Mononuclear cell (primary cell): ENCODE measurements around the gene PAX2. TPM values are rescaled to one million over a fixed set of nuclear protein-coding genes. Genes with fewer than 3 reads are reported as not detected.

Source experiments
- H3K27me3 ChIP-seq: 2 replicates; pipeline ENCODE4 v1.6.0; 2011; ENCODE audit warnings: low read length, control low read depth; ENCODE audit not compliant: insufficient read depth
- H3K4me1 ChIP-seq: 2 replicates; pipeline ENCODE4 v1.5.1; 2011; ENCODE audit warnings: mild to moderate bottlenecking, low read length, control low read depth; ENCODE audit not compliant: insufficient read depth
- H3K4me3 ChIP-seq: 2 replicates; pipeline ENCODE4 v1.5.1; 2011; ENCODE audit warnings: mild to moderate bottlenecking, low read length, moderate library complexity
- H3K9me3 ChIP-seq: 2 replicates; pipeline ENCODE4 v1.5.1; 2011; ENCODE audit warnings: low read depth, mild to moderate bottlenecking, control low read depth, low read length
- total RNA-seq: library from RNA; depleted of rRNA; stranded (reverse); fragments of >200 nt; gene quantifications from one replicate; pipeline ENCODE4 v1.2.3, GENCODE V29; 2012

The PAX2 gene
- total RNA-seq, 1 donor = not detected

DNA sequence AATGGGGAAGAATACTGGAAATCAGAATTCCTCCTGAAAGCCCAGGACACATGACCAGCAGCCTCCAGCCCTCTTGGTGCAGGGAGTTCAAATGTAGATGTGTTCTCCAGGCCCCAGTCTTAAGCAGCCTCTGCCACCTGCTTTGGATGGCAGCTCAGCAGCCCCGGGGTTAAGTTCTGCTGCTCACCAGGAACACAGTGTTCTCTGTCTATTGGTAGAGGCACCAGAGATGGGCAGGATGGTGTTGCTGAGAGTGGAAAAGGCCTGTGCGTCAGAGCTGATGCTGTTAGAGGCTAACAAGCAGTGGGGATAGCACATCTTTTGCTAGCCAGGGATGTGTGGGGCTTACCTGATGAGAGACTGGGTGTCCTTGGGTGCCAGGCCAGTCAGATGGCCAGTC is 56.8 kb downstream of the PAX2 start:
- Histone ChIP-seq H3K9me3 (no peaks in the 10 kb centered on the region), H3K4me1 (no peaks in the 10 kb centered on the region), H3K4me3 (no peak overlapping the region), H3K27me3 (peaks cover 13% of the 10 kb centered on the region)

- Histone ChIP-seq H3K4me3 (no peak overlapping the region), H3K4me1 (no peaks in the 10 kb centered on the region), H3K27me3 (peaks cover 13% of the 10 kb centered on the region), H3K9me3 (no peaks in the 10 kb centered on the region)
Measured at GRCh38 chr10:100802607-100803006, 57.2 kb downstream of the PAX2 start.

GRCh38 chr10:100803492-100803891 is 58.1 kb downstream of the PAX2 start:
- H3K27me3 ChIP-seq = peaks cover 13% of the 10 kb centered on the region
- no peak overlapping the region for H3K4me3 ChIP-seq
- no peaks in the 10 kb centered on the region for H3K4me1 ChIP-seq
- H3K9me3 ChIP-seq = no peaks in the 10 kb centered on the region

DNA sequence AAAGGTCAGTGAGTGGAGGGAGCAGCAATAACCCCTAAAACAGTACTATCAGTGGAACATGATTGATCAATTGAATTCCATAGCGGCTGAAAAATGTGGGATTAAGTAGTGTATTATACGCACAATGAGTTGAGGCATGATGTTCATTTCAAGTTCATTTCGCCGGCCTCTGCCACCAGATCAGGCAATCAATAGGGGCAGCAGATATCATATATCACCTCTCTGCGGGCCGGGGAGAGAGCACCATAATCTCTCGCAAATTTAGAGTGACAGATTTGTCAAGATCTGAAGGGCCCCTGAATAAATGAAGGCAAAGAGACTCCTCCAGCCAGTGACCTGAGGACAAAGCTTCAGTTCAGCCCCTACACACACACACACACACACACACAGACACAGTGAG is 58.5 kb downstream of the PAX2 start:
- Histone ChIP-seq H3K27me3 (peaks cover 13% of the 10 kb centered on the region), H3K4me1 (no peaks in the 10 kb centered on the region), H3K4me3 (no peak overlapping the region), H3K9me3 (no peaks in the 10 kb centered on the region)

- Histone ChIP-seq H3K9me3 (no peaks in the 10 kb centered on the region), H3K4me3 (no peak overlapping the region), H3K27me3 (peaks cover 12% of the 10 kb centered on the region), H3K4me1 (no peaks in the 10 kb centered on the region)
Measured at GRCh38 chr10:100805543-100806355, 60.4 kb downstream of the PAX2 start.

DNA sequence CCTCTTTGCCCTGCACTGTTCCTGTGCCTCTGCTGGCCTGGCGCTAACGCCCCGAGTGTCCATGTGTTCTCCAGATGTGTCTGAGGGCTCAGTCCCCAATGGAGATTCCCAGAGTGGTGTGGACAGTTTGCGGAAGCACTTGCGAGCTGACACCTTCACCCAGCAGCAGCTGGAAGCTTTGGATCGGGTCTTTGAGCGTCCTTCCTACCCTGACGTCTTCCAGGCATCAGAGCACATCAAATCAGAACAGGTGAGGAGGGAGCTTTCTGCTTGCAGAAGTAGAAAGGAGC is 60.9 kb downstream of the PAX2 start:
- Histone ChIP-seq H3K4me1 (no peaks in the 10 kb centered on the region), H3K27me3 (peaks cover 9% of the 10 kb centered on the region), H3K4me3 (no peak overlapping the region), H3K9me3 (no peaks in the 10 kb centered on the region)

GRCh38 chr10:100807241-100807951 is 62.0 kb downstream of the PAX2 start:
- peaks cover 9% of the 10 kb centered on the region for H3K27me3 ChIP-seq
- H3K4me3 ChIP-seq = no peak overlapping the region
- no peaks in the 10 kb centered on the region for H3K4me1 ChIP-seq
- H3K9me3 ChIP-seq = no peaks in the 10 kb centered on the region

DNA sequence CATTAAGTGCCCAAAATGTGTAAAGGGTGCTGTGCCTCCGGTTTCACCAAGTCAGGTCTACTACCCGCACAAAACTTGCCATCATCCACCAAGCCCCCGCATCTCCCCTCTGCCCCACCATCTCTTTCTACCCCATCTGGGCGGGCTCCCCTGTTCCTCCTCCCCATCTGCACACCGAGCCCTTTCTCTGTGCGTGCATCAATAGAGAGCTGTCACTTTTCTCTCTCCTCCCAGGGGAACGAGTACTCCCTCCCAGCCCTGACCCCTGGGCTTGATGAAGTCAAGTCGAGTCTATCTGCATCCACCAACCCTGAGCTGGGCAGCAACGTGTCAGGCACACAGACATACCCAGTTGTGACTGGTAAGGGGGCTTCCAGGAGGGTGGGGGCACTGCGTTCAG is 63.5 kb downstream of the PAX2 start:
- peaks cover 6% of the 10 kb centered on the region for H3K27me3 ChIP-seq

DNA sequence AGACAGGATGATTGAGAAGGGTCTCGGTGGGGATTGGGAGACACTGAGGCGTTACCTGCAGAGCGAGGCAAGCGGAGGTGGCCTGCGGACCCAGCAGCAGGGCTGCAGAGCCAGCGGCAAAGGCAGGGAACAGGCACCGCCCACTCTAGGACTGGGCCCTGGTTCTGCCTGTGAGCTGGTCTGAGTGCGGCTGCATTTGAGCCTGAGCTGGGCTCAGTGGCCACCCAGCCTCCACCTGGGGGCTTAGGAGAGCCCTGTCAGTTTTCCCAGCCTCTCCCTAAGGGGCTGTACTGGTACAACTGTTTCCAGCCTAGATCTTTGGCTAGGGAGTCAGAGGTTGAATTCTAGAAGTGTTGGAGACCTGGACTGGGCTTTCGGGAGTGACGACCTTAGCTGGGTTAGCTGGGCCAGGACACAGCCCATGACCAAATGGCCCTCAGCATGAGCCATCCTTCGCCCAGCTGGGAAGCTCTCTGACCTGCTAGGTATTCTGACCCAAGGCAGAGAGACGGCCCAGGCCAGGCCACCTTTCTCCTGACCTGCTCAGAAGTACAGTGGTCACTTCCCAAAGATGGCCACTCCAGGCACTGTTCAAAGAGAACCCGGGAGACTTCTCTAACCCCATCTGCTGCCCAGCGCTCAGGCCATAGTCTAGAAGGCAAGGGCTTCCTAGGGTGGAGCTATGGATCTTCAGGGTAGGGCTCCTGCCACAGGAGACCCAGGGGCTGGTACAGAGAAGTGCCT is 64.9 kb downstream of the PAX2 start:
- Histone ChIP-seq H3K4me1 (no peaks in the 10 kb centered on the region), H3K4me3 (no peak overlapping the region), H3K27me3 (peaks cover 7% of the 10 kb centered on the region), H3K9me3 (no peaks in the 10 kb centered on the region)

More for the DNA sequence above, 63.5 kb downstream of the PAX2 start:
- Histone ChIP-seq H3K4me1 (no peaks in the 10 kb centered on the region), H3K9me3 (no peaks in the 10 kb centered on the region), H3K4me3 (no peak overlapping the region)

- H3K27me3 ChIP-seq = peaks cover 7% of the 10 kb centered on the region
- no peak overlapping the region for H3K4me3 ChIP-seq
- H3K9me3 ChIP-seq = no peaks in the 10 kb centered on the region
- no peaks in the 10 kb centered on the region for H3K4me1 ChIP-seq
Measured at GRCh38 chr10:100810835-100811116, 65.4 kb downstream of the PAX2 start.

- no peak overlapping the region for H3K4me3 ChIP-seq
- no peaks in the 10 kb centered on the region for H3K9me3 ChIP-seq
- H3K27me3 ChIP-seq = peaks cover 7% of the 10 kb centered on the region
- H3K4me1 ChIP-seq = no peaks in the 10 kb centered on the region
Measured at GRCh38 chr10:100811261-100811660, 65.9 kb downstream of the PAX2 start.

- H3K4me1 ChIP-seq = no peaks in the 10 kb centered on the region
- H3K4me3 ChIP-seq = no peak overlapping the region
- no peaks in the 10 kb centered on the region for H3K9me3 ChIP-seq
- peaks cover 11% of the 10 kb centered on the region for H3K27me3 ChIP-seq
Measured at GRCh38 chr10:100811752-100812750, 66.7 kb downstream of the PAX2 start.

GRCh38 chr10:100812978-100813377 is 67.6 kb downstream of the PAX2 start:
- Histone ChIP-seq H3K27me3 (peaks cover 19% of the 10 kb centered on the region), H3K9me3 (no peaks in the 10 kb centered on the region), H3K4me1 (no peaks in the 10 kb centered on the region), H3K4me3 (no peak overlapping the region)

DNA sequence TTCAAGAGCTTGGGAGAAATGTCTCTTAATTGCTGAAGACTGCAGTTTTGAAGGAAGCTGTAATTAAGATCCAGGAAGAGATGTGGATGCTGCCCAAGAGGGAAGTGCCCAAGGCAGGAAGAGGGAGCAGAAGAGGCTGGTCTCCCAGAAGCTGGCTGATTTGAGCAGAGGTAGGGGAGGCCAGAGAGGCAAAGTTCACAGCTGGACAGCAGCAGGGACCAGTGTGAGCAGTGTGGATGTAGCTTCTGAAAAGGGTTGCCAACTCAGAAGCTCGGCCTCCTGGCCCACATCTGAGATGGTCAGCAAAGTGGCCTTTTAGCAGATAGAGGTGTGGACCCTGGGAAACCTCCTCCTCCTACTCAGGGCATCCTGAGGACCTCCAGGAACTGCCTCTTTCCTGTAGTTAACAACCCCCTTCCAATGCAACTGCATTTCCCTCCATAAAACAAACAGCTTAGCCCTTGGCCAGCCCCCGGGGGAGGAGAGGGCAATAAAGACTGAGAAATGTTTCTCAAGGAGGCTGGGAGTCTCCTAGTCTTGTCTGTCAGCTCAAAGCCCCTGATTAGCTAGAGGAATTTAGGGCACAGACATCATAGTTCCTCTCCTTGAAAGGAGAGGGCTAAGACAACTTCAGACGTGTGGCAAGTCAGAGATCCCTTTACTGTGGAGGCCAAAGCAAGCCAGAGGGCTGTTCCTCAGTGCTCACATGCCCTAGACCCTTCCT is 69.5 kb downstream of the PAX2 start:
- H3K27me3 ChIP-seq = peaks cover 30% of the 10 kb centered on the region
- no peaks in the 10 kb centered on the region for H3K4me1 ChIP-seq
- H3K4me3 ChIP-seq = no peak overlapping the region
- H3K9me3 ChIP-seq = no peaks in the 10 kb centered on the region
